PC-9 (cell line): ENCODE results near the gene RASGEF1B. TPM values are rescaled to one million over a fixed set of nuclear protein-coding genes. Genes with fewer than 3 reads are reported as not detected.

Experiments
- BruUV-seq: library from RNA; stranded (reverse); fragments of 400-500 nt; replicated peaks from 2 replicates; lab custom pipeline; 2021; lab: Mats Ljungman, UMichigan
- CTCF ChIA-PET: fragments of 300-600 bp; sonication (Branson Sonifier 250); formaldehyde crosslinking; loops from one replicate; lab custom pipeline; 2022; ENCODE audit warnings: antibody characterized with exemption; lab: Charles Lee
- POLR2A ChIA-PET: fragments of 300-600 bp; sonication (Branson Sonifier 250); formaldehyde crosslinking; loops from one replicate; lab custom pipeline; 2022; ENCODE audit warnings: antibody characterized with exemption; ENCODE audit not compliant: unreplicated experiment; lab: Charles Lee
- DNase-seq, 2 experiments: peaks; one replicate each; pipeline versions ENCODE4 v3.0.0 to v3.0.0-alpha.2; 2015 to 2022; ENCODE audit warnings: mixed read lengths in 1 of 2
- H2AFZ ChIP-seq: fragments of 200-600 bp; sonication (generic); 2 replicates; pipeline ENCODE4 v1.8.1; 2017; ENCODE audit warnings: antibody characterized with exemption
- H3F3A ChIP-seq: fragments of 200-600 bp; sonication (generic); 2 replicates; pipeline ENCODE4 v1.8.1; 2017; ENCODE audit warnings: antibody characterized with exemption, mild to moderate bottlenecking, low read depth; ENCODE audit not compliant: insufficient read depth
- H3K27ac ChIP-seq: fragments of 200-600 bp; sonication (generic); 2 replicates; pipeline ENCODE4 v1.6.1; 2016; ENCODE audit warnings: mixed run types
- H3K27me3 ChIP-seq: fragments of 200-600 bp; sonication (generic); 2 replicates; pipeline ENCODE4 v1.6.1; 2016; ENCODE audit warnings: low read depth, mixed run types; ENCODE audit not compliant: insufficient read depth
- H3K36me3 ChIP-seq: fragments of 200-600 bp; sonication (generic); 2 replicates; pipeline ENCODE4 v1.6.1; 2016; ENCODE audit warnings: low read depth, mixed run types
- H3K4me1 ChIP-seq: fragments of 200-600 bp; sonication (generic); replicated peaks from 2 replicates; pipeline ENCODE4 v1.6.1; 2016; ENCODE audit warnings: mixed run types; ENCODE audit not compliant: insufficient read depth
- H3K4me2 ChIP-seq: fragments of 200-600 bp; sonication (generic); 2 replicates; pipeline ENCODE4 v1.6.1; 2017; ENCODE audit warnings: mixed run types
- H3K4me3 ChIP-seq: fragments of 200-600 bp; sonication (generic); 2 replicates; pipeline ENCODE4 v1.6.1; 2016; ENCODE audit warnings: mixed run types
- H3K79me2 ChIP-seq: fragments of 200-600 bp; sonication (generic); 2 replicates; pipeline ENCODE4 v1.6.1; 2017; ENCODE audit warnings: low read depth, mixed run types
- H3K9me2 ChIP-seq: fragments of 200-600 bp; sonication (generic); 2 replicates; pipeline ENCODE4 v1.8.1; 2017; ENCODE audit warnings: mild to moderate bottlenecking; ENCODE audit not compliant: insufficient read depth
- H3K9me3 ChIP-seq: fragments of 200-600 bp; sonication (generic); 2 replicates; pipeline ENCODE4 v1.8.1; 2016; ENCODE audit warnings: low read depth; ENCODE audit not compliant: insufficient read depth
- H4K20me1 ChIP-seq: fragments of 200-600 bp; sonication (generic); 2 replicates; pipeline ENCODE4 v1.8.1; 2017; ENCODE audit not compliant: insufficient read depth
- CTCF ChIP-seq: fragments of 200-600 bp; sonication (generic); conservative IDR thresholded peaks from 2 replicates; pipeline ENCODE4 v1.6.1; 2017; ENCODE audit warnings: mixed run types, antibody characterized with exemption, mild to moderate bottlenecking, moderate library complexity
- EZH2 ChIP-seq: fragments of 200-600 bp; sonication (generic); IDR thresholded peaks from 2 replicates; pipeline ENCODE4 v1.8.0; 2017; ENCODE audit warnings: antibody characterized with exemption, low read depth
- intact Hi-C: fragments of 100-400 bp; cut with micrococcal nuclease; formaldehyde crosslinking; loops from one replicate; pipeline ENCODE4 v1.10.0; 2022; ENCODE audit not compliant: unreplicated experiment
- total RNA-seq: library from RNA; stranded (reverse); gene quantifications from 2 replicates; pipeline ENCODE4 v1.2.3, GENCODE V29; 2021

RASGEF1B gene
- total RNA-seq, 1 experiment from 2014 or later, result 1.0 TPM

GRCh38 chr4:81466841-81467671 lies 4.7 kb downstream of the RASGEF1B start:
- H3K4me1 ChIP-seq, result peaks cover 6% of the 10 kb centered on the region; the same call in 1 of the 2 replicates
- no peaks in the 10 kb centered on the region for H4K20me1 ChIP-seq
- BruUV-seq, result no TSS peak
- intact Hi-C loops, result loop anchor here (1.0 to 5.0 kb wide), 5 partner anchors 61 to 802 kb away; no protein-coding TSS in a partner anchor
- POLR2A ChIA-PET, result interaction anchor here (0.6 to 0.7 kb wide), 3 partner anchors 49 to 893 kb away, joined by 4 to 8 read pairs (median 4); no protein-coding TSS in a partner anchor
- H2AFZ ChIP-seq, result no peak overlapping the region
- H3K79me2 ChIP-seq, result no peaks in the 10 kb centered on the region
- no peaks in the 10 kb centered on the region for H3K9me3 ChIP-seq
- no peak overlapping the region for H3K27ac ChIP-seq
- peak; percentile 35 to 49 for DNase-seq
- no peaks in the 10 kb centered on the region for H3K27me3 ChIP-seq
- no peak overlapping the region for H3K4me2 ChIP-seq
- H3K9me2 ChIP-seq, result no peaks in the 10 kb centered on the region
- no peak overlapping the region for H3K4me3 ChIP-seq
- CTCF ChIA-PET, result interaction anchor here (0.6 to 1.0 kb wide), 6 partner anchors 8 to 378 kb away, joined by 3 to 5 read pairs (median 4); no protein-coding TSS in a partner anchor
- no peaks in the 10 kb centered on the region for H3K36me3 ChIP-seq
- TF ChIP-seq CTCF (peak; percentile 88), EZH2 (no peak)
- peaks cover 1% of the 10 kb centered on the region; the same call in 1 of the 2 replicates for H3F3A ChIP-seq

- POLR2A ChIA-PET, result no interaction called here
- Histone ChIP-seq H3K27ac (no peak overlapping the region), H3F3A (no peaks in the 10 kb centered on the region), H2AFZ (no peak overlapping the region), H3K27me3 (no peaks in the 10 kb centered on the region), H3K4me2 (no peak overlapping the region), H3K4me3 (no peak overlapping the region), H4K20me1 (no peaks in the 10 kb centered on the region), H3K4me1 (peaks cover 1% of the 10 kb centered on the region; the same call in 1 of the 2 replicates), H3K36me3 (no peaks in the 10 kb centered on the region), H3K79me2 (no peaks in the 10 kb centered on the region), H3K9me3 (no peaks in the 10 kb centered on the region), H3K9me2 (no peaks in the 10 kb centered on the region)
- no peak for DNase-seq
- intact Hi-C loops, result loop anchor here (2.0 to 5.0 kb wide), 3 partner anchors 447 to 803 kb away; no protein-coding TSS in a partner anchor
- no peak for TF ChIP-seq EZH2
- TF ChIP-seq CTCF, result no peak
- CTCF ChIA-PET, result no interaction called here
- BruUV-seq, result no TSS peak
Measured at GRCh38 chr4:81465406-81466340, 6.0 kb downstream of the RASGEF1B start.

GRCh38 chr4:81460834-81461233 lies 10.9 kb downstream of the RASGEF1B start:
- no peak overlapping the region for H3K4me3 ChIP-seq
- no peaks in the 10 kb centered on the region for H3K9me3 ChIP-seq
- no peaks in the 10 kb centered on the region for H3K36me3 ChIP-seq
- no peak for DNase-seq
- no TSS peak for BruUV-seq
- no peak overlapping the region for H3K4me2 ChIP-seq
- CTCF ChIA-PET, result no interaction called here
- no peaks in the 10 kb centered on the region for H3K9me2 ChIP-seq
- intact Hi-C loops, result no loop called here
- no peaks in the 10 kb centered on the region for H3K4me1 ChIP-seq
- H3F3A ChIP-seq, result no peaks in the 10 kb centered on the region
- POLR2A ChIA-PET, result no interaction called here
- no peak overlapping the region for H2AFZ ChIP-seq
- H3K79me2 ChIP-seq, result no peaks in the 10 kb centered on the region
- no peak overlapping the region for H3K27ac ChIP-seq
- H3K27me3 ChIP-seq, result no peaks in the 10 kb centered on the region
- H4K20me1 ChIP-seq, result no peaks in the 10 kb centered on the region
- TF ChIP-seq CTCF, result no peak
- no peak for TF ChIP-seq EZH2
